Measurements from ENCODE around the gene SYNPR.

The SYNPR gene

GRCh38 chr3:63477494-63478129, 199.5 kb downstream of the SYNPR start:
- no peak for DNase-seq

GRCh38 chr3:63478990-63479660, 201.0 kb downstream of the SYNPR start:
- DNase-seq = no peak

- no peak for DNase-seq
Measured at GRCh38 chr3:63479661-63480035, 201.5 kb downstream of the SYNPR start.

GRCh38 chr3:63481627-63482026, 203.5 kb downstream of the SYNPR start:
- no peak for DNase-seq

GRCh38 chr3:63482341-63482740, 204.2 kb downstream of the SYNPR start:
- no peak for DNase-seq

- DNase-seq = no peak
Measured at GRCh38 chr3:63492464-63492863, 214.4 kb downstream of the SYNPR start.

GRCh38 chr3:63493101-63493500, 215.0 kb downstream of the SYNPR start:
- DNase-seq = no peak

GRCh38 chr3:63494646-63495045, 216.5 kb downstream of the SYNPR start:
- no peak for DNase-seq

- no peak for DNase-seq
Measured at GRCh38 chr3:63497641-63498040, 219.5 kb downstream of the SYNPR start.

- no peak for DNase-seq
Measured at GRCh38 chr3:63500196-63500595, 222.1 kb downstream of the SYNPR start.

GRCh38 chr3:63508305-63508704, 230.2 kb downstream of the SYNPR start:
- DNase-seq = no peak

GRCh38 chr3:63508771-63509170, 230.7 kb downstream of the SYNPR start:
- DNase-seq = no peak

- no peak for DNase-seq
Measured at GRCh38 chr3:63513791-63514190, 235.7 kb downstream of the SYNPR start.

- no peak for DNase-seq
Measured at GRCh38 chr3:63514678-63515077, 236.6 kb downstream of the SYNPR start.

GRCh38 chr3:63519426-63519825, 241.3 kb downstream of the SYNPR start:
- DNase-seq = no peak

- DNase-seq = no peak
Measured at GRCh38 chr3:63521657-63522056, 243.5 kb downstream of the SYNPR start.

GRCh38 chr3:63523100-63523499, 245.0 kb downstream of the SYNPR start:
- DNase-seq = no peak

GRCh38 chr3:63528325-63529000, 250.4 kb downstream of the SYNPR start:
- DNase-seq = no peak

GRCh38 chr3:63532521-63532920, 254.4 kb downstream of the SYNPR start:
- no peak for DNase-seq

GRCh38 chr3:63538919-63539318, 260.8 kb downstream of the SYNPR start:
- no peak for DNase-seq

GRCh38 chr3:63555767-63556166, 277.7 kb downstream of the SYNPR start:
- no peak for DNase-seq

- no peak for DNase-seq
Measured at GRCh38 chr3:63556401-63556800, 278.3 kb downstream of the SYNPR start.

- DNase-seq = no peak
Measured at GRCh38 chr3:63557912-63558311, 279.8 kb downstream of the SYNPR start.

GRCh38 chr3:63559884-63560283, 281.8 kb downstream of the SYNPR start:
- DNase-seq = no peak

Measured in NCI-H2171 treated with DMSO at 0.1 percent for 48 hours (cell line).